Erythroblast (primary cell): ENCODE data around the gene CTXN3.

Experiments
- GATA1 ChIP-seq: IDR thresholded peaks from 2 replicates; pipeline ENCODE4 v1.6.1; 2011; ENCODE audit warnings: low read depth, mild to moderate bottlenecking, control low read depth, low read length, moderate library complexity
- POLR2A ChIP-seq: IDR thresholded peaks from 2 replicates; pipeline ENCODE4 v1.6.1; 2011; ENCODE audit warnings: mild to moderate bottlenecking, low read length

- TF ChIP-seq POLR2A (no peak), GATA1 (no peak)
Measured at GRCh38 chr5:127602896-127603844, 45.7 kb upstream of the CTXN3 start.
